Measurements from ENCODE around the gene POLE.

DNA sequence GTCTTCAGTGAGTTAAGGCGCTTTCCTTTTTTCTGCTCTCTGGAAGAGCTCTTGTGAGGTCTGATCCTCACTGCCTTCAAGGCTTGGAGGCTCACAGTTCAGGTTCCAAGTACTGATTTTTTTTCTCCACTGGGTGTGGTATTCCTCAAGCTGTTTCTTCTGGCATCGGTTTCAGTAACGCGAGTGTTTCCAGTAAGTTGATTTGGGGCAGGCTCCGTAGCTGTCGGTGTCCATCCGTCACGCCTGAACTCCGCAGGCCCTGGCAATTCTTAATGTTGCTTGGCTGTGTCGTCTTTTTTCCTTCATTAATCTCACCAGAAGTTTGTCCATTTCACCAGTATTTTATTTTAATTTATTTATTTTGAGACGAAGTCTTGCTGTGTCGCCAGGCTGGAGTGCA, 107.4 kb downstream of the POLE start:
- TF ChIP-seq EZH2 (IDR thresholded peaks at IDR 0.05; ENCODE audit: borderline replicate concordance, low read depth, low read length, severe bottlenecking) = no peak
- TF ChIP-seq, protein P1, sequence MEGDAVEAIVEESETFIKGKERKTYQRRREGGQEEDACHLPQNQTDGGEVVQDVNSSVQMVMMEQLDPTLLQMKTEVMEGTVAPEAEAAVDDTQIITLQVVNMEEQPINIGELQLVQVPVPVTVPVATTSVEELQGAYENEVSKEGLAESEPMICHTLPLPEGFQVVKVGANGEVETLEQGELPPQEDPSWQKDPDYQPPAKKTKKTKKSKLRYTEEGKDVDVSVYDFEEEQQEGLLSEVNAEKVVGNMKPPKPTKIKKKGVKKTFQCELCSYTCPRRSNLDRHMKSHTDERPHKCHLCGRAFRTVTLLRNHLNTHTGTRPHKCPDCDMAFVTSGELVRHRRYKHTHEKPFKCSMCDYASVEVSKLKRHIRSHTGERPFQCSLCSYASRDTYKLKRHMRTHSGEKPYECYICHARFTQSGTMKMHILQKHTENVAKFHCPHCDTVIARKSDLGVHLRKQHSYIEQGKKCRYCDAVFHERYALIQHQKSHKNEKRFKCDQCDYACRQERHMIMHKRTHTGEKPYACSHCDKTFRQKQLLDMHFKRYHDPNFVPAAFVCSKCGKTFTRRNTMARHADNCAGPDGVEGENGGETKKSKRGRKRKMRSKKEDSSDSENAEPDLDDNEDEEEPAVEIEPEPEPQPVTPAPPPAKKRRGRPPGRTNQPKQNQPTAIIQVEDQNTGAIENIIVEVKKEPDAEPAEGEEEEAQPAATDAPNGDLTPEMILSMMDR (IDR thresholded peaks at IDR 0.05; ENCODE audit: borderline replicate concordance, extremely low read depth, low read length, poor library complexity, severe bottlenecking) = no peak

All from DND-41 (cell line).